ENCODE data around the gene FERMT1. TPM values are rescaled to one million over a fixed set of nuclear protein-coding genes. Genes with fewer than 3 reads are reported as not detected.
A peak's percentile ranks its signal among the peaks of the same experiment; 100 is the strongest.

The FERMT1 gene
- total and polyA plus RNA-seq, 2 of the 4 experiments (the other 2 are of a cell fraction), result 1.8 to 2.3 TPM

- Histone ChIP-seq H2BK120ac (ENCODE audit: low read depth, low read length) (no peak overlapping the region), H3K4me2 (ENCODE audit: low read depth, low read length) (no peak overlapping the region), H3K9me1 (ENCODE audit: insufficient read depth, low read length) (0 out of 2 replicates have a peak, but pooled peaks cover 4% of the 10 kb centered on the region), H2BK5ac (ENCODE audit: low read depth, low read length, poor library complexity, severe bottlenecking) (no peak overlapping the region), H3K4ac (ENCODE audit: low read depth, low read length) (no peak overlapping the region), H3K23ac (ENCODE audit: low read depth, low read length) (no peak overlapping the region), H3K18ac (ENCODE audit: low read depth, low read length) (no peak overlapping the region), H2BK15ac (ENCODE audit: low read depth, low read length) (no peak overlapping the region), H2AK5ac (ENCODE audit: low read depth, low read length) (no peak overlapping the region), H3K27ac (ENCODE audit: insufficient read depth, low read length) (no peak overlapping the region), H3K9me3 (ENCODE audit: control insufficient read depth, insufficient read depth, low read length) (peaks cover 5% of the 10 kb centered on the region; the same call in 1 of the 2 replicates), H3K79me1 (ENCODE audit: low read depth in 1 of 2, low read length in 2 of 2) (peaks cover 31 to 52% of the 10 kb centered on the region in 2 experiments), H3K9ac (ENCODE audit: low read depth, low read length) (no peak overlapping the region), H2AK9ac (replicated peaks; ENCODE audit: low read depth, low read length, poor library complexity) (no peak overlapping the region), H3K27me3 (ENCODE audit: control insufficient read depth, insufficient read depth, low read length) (no peaks in the 10 kb centered on the region), H4K91ac (ENCODE audit: insufficient read depth, low read depth, low read length) (no peak overlapping the region), H3K14ac (replicated peaks; ENCODE audit: low read depth, low read length) (no peak overlapping the region), H3K36me3 (ENCODE audit: control insufficient read depth, insufficient read depth, low read length) (peaks cover 19% of the 10 kb centered on the region), H4K8ac (ENCODE audit: low read depth in 2 of 2, low read length in 2 of 2) (no peak overlapping the region), H4K5ac (ENCODE audit: low read depth, low read length) (no peak overlapping the region), H3K4me3 (ENCODE audit: insufficient read depth, low read depth, low read length) (no peak overlapping the region), H2BK20ac (ENCODE audit: low read depth, low read length) (no peak overlapping the region), H2AFZ (replicated peaks; ENCODE audit: low read length, poor library complexity) (no peak overlapping the region), H3K56ac (ENCODE audit: extremely low read depth, insufficient read depth, low read length) (no peak overlapping the region), H3K4me1 (ENCODE audit: control insufficient read depth, insufficient read depth, low read length) (no peaks in the 10 kb centered on the region), H4K20me1 (ENCODE audit: insufficient read depth, low read length) (0 out of 2 replicates have a peak, but pooled peaks cover 7% of the 10 kb centered on the region)
- intact Hi-C loops (cut with micrococcal nuclease), result no loop called here
- BruUV-seq (replicated peaks), result no TSS peak
- no CpG with 5 or more reads among the region's 3 CpGs for WGBS, 2 experiments (ENCODE audit: extremely low coverage in 2 of 2, insufficient read length in 1 of 2)
- ChIA-PET CTCF (no interaction called here), POLR2A (ENCODE audit: unreplicated experiment) (no interaction called here)
- dilution Hi-C loops (cut with HindIII; ENCODE audit: low sequenced_read_pairs, unreplicated experiment), result no loop called here
- no peak for TF ChIP-seq SMC3 (IDR thresholded peaks at IDR 0.05; ENCODE audit: low read depth, low read length)
- no peak for TF ChIP-seq MAFK (IDR thresholded peaks at IDR 0.05; ENCODE audit: low read depth, low read length)
- TF ChIP-seq POLR2A (IDR thresholded peaks at IDR 0.05; ENCODE audit: low read depth, low read length), result no peak
- TF ChIP-seq, protein P1, sequence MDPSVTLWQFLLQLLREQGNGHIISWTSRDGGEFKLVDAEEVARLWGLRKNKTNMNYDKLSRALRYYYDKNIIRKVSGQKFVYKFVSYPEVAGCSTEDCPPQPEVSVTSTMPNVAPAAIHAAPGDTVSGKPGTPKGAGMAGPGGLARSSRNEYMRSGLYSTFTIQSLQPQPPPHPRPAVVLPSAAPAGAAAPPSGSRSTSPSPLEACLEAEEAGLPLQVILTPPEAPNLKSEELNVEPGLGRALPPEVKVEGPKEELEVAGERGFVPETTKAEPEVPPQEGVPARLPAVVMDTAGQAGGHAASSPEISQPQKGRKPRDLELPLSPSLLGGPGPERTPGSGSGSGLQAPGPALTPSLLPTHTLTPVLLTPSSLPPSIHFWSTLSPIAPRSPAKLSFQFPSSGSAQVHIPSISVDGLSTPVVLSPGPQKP (IDR thresholded peaks at IDR 0.05; ENCODE audit: borderline replicate concordance, low read depth, low read length), result no peak
- TF ChIP-seq FOS (IDR thresholded peaks at IDR 0.05; ENCODE audit: low read depth, low read length), result no peak
- TF ChIP-seq CHD1 (IDR thresholded peaks at IDR 0.05; ENCODE audit: low read depth, low read length), result no peak
- no peak for TF ChIP-seq RAD21 (IDR thresholded peaks at IDR 0.05; ENCODE audit: low read length)
- TF ChIP-seq CEBPB (IDR thresholded peaks at IDR 0.05; ENCODE audit: low read depth, low read length), result no peak
- no peak for TF ChIP-seq RCOR1 (IDR thresholded peaks at IDR 0.05; ENCODE audit: insufficient replicate concordance, low read length)
- TF ChIP-seq NFE2L2 (IDR thresholded peaks at IDR 0.05; ENCODE audit: low read depth, low read length), result no peak
- in situ Hi-C loops (cut with MboI; ENCODE audit: low sequenced_read_pairs), result no loop called here
- DNase-seq (peak; percentile 66), ATAC-seq (ENCODE audit: low read depth) (peak; percentile 40; the same call in 1 of the 2 replicates)
Observed at GRCh38 chr20:6026051-6026450, 96.8 kb downstream of the FERMT1 start.

Other genes starting within 250 kb of the FERMT1 start
- gene CHGB, start 211.5 kb downstream of the FERMT1 start, total RNA-seq (2012; rRNA removed), result under 0.01 TPM in 2 replicates
- gene CHGB, start 211.5 kb downstream of the FERMT1 start, polyA plus RNA-seq (2012; rRNA removed), result 0.16 and 0.27 TPM in 2 replicates
- gene TRMT6, start 172.5 kb downstream of the FERMT1 start, total RNA-seq (2012; rRNA removed), result 7.2 and 10.0 TPM in 2 replicates
- 6.8 and 8.0 TPM in 2 replicates for gene TRMT6, start 172.5 kb downstream of the FERMT1 start, polyA plus RNA-seq (2012; rRNA removed)
- gene MCM8, start 172.4 kb downstream of the FERMT1 start, total RNA-seq (2012; rRNA removed), result 11.5 and 13.9 TPM in 2 replicates
- 3.1 and 4.2 TPM in 2 replicates for gene MCM8, start 172.4 kb downstream of the FERMT1 start, polyA plus RNA-seq (2012; rRNA removed)
- gene CRLS1, start 116.9 kb downstream of the FERMT1 start, total RNA-seq (2012; rRNA removed), result 76.4 and 80.3 TPM in 2 replicates
- 43.3 and 45.9 TPM in 2 replicates for gene CRLS1, start 116.9 kb downstream of the FERMT1 start, polyA plus RNA-seq (2012; rRNA removed)
- under 0.01 TPM in 2 replicates for gene LRRN4, start 69.0 kb downstream of the FERMT1 start, total RNA-seq (2012; rRNA removed)
- 0.11 and 0.19 TPM in 2 replicates for gene LRRN4, start 69.0 kb downstream of the FERMT1 start, polyA plus RNA-seq (2012; rRNA removed)